Liver (tissue), 9 donors: Measurements from ENCODE around the gene FAM228A. TPM values are rescaled to one million over a fixed set of nuclear protein-coding genes. Genes with fewer than 3 reads are reported as not detected.
"Not testable (repeated sequence)": the region's sequence is repeated elsewhere in the genome, so short reads cannot be mapped to it uniquely, and the experiment has no call there.

Experiments
- DNase-seq: peaks from one replicate; pipeline ENCODE4 v3.0.0-alpha.2; 2017; ENCODE audit warnings: low spot score
- H3K27ac ChIP-seq, 2 donors: one replicate each; pipeline ENCODE4 v1.7.0; 2013; ENCODE audit warnings: inconsistent platforms in 2 of 2, low read length in 2 of 2, control low read depth in 1 of 2, low read depth in 1 of 2, mild to moderate bottlenecking in 1 of 2
- H3K27me3 ChIP-seq, 4 donors: one replicate each; pipeline versions ENCODE4 v1.6.1 to v1.7.0; 2013; ENCODE audit warnings: low read length in 3 of 4, inconsistent platforms in 1 of 4, mild to moderate bottlenecking in 1 of 4, moderate library complexity in 1 of 4; ENCODE audit not compliant: control insufficient read depth in 4 of 4, insufficient read depth in 4 of 4
- H3K36me3 ChIP-seq, 4 donors: one replicate each; pipeline versions ENCODE4 v1.6.1 to v1.7.0; 2013; ENCODE audit warnings: low read length in 3 of 4, mild to moderate bottlenecking in 3 of 4, low read depth in 1 of 4, moderate library complexity in 1 of 4; ENCODE audit not compliant: control insufficient read depth in 4 of 4, insufficient read depth in 3 of 4
- H3K4me1 ChIP-seq, 4 donors: one replicate each; pipeline versions ENCODE4 v1.6.1 to v1.7.0; 2013; ENCODE audit warnings: low read length in 3 of 4, mild to moderate bottlenecking in 3 of 4, moderate library complexity in 1 of 4; ENCODE audit not compliant: control insufficient read depth in 4 of 4, insufficient read depth in 4 of 4
- H3K4me3 ChIP-seq, 3 donors: one replicate each; pipeline versions ENCODE4 v1.6.1 to v1.7.0; 2013; ENCODE audit warnings: low read length in 3 of 3, control low read depth in 1 of 3, low read depth in 1 of 3, mild to moderate bottlenecking in 1 of 3
- H3K9ac ChIP-seq, 2 donors: one replicate each; pipeline ENCODE4 v1.7.0; 2013; ENCODE audit warnings: low read length in 2 of 2, mild to moderate bottlenecking in 2 of 2, moderate library complexity in 2 of 2, control low read depth in 1 of 2, low read depth in 1 of 2
- H3K9me3 ChIP-seq, 4 donors: one replicate each; pipeline versions ENCODE4 v1.6.1 to v1.7.0; 2013; ENCODE audit warnings: low read length in 3 of 4; ENCODE audit not compliant: control insufficient read depth in 4 of 4
- ATF3 ChIP-seq: IDR thresholded peaks from 2 replicates; pipeline ENCODE4 v1.6.1; 2016; ENCODE audit warnings: antibody characterized with exemption
- CTCF ChIP-seq: fragments of 150-350 bp; IDR thresholded peaks from 2 replicates; pipeline ENCODE4 v1.5.1; 2017; ENCODE audit warnings: improper control_type of control experiment, low read depth, low read length; ENCODE audit not compliant: missing input control
- EGR1 ChIP-seq, 2 donors: IDR thresholded peaks; 2 replicates each; pipeline ENCODE4 v1.6.1; 2016 to 2018; ENCODE audit warnings: antibody characterized with exemption in 2 of 2, low read depth in 2 of 2
- GABPA ChIP-seq, 2 donors: IDR thresholded peaks in 1 of 2; conservative IDR thresholded peaks in 1 of 2; 2 replicates each; pipeline ENCODE4 v1.6.1; 2016; ENCODE audit warnings: antibody characterized with exemption in 2 of 2, mild to moderate bottlenecking in 1 of 2, moderate library complexity in 1 of 2
- HNF4A ChIP-seq, 2 donors: conservative IDR thresholded peaks; 2 replicates each; pipeline ENCODE4 v1.6.1; 2016; ENCODE audit warnings: antibody characterized with exemption in 2 of 2, mild to moderate bottlenecking in 2 of 2
- HNF4G ChIP-seq: IDR thresholded peaks from 2 replicates; pipeline ENCODE4 v1.6.1; 2016; ENCODE audit warnings: antibody characterized with exemption
- JUND ChIP-seq, 2 donors: IDR thresholded peaks; 2 replicates each; pipeline ENCODE4 v1.6.1; 2016; ENCODE audit warnings: antibody characterized with exemption in 2 of 2
- MAX ChIP-seq: IDR thresholded peaks from 2 replicates; pipeline ENCODE4 v1.6.1; 2016; ENCODE audit warnings: antibody characterized with exemption
- NR2F2 ChIP-seq: IDR thresholded peaks from 2 replicates; pipeline ENCODE4 v1.6.1; 2016; ENCODE audit warnings: antibody characterized with exemption
- RAD21 ChIP-seq, 2 donors: IDR thresholded peaks; 2 replicates each; pipeline ENCODE4 v1.6.1; 2016; ENCODE audit warnings: antibody characterized with exemption in 2 of 2, mild to moderate bottlenecking in 2 of 2
- REST ChIP-seq: IDR thresholded peaks from 2 replicates; pipeline ENCODE4 v1.6.1; 2016; ENCODE audit warnings: antibody characterized with exemption, mild to moderate bottlenecking
- RXRA ChIP-seq, 2 donors: IDR thresholded peaks; 2 replicates each; pipeline ENCODE4 v1.6.1; 2017 to 2018; ENCODE audit warnings: antibody characterized with exemption in 2 of 2, mild to moderate bottlenecking in 1 of 2
- SP1 ChIP-seq: IDR thresholded peaks from 2 replicates; pipeline ENCODE4 v1.6.1; 2018; ENCODE audit warnings: antibody characterized with exemption, mild to moderate bottlenecking
- TAF1 ChIP-seq: conservative IDR thresholded peaks from 2 replicates; pipeline ENCODE4 v1.6.1; 2016; ENCODE audit warnings: antibody characterized with exemption, mild to moderate bottlenecking
- YY1 ChIP-seq: IDR thresholded peaks from 2 replicates; pipeline ENCODE4 v1.6.1; 2016; ENCODE audit warnings: antibody characterized with exemption, mild to moderate bottlenecking
- ZBTB33 ChIP-seq: IDR thresholded peaks from 2 replicates; pipeline ENCODE4 v1.6.1; 2016; ENCODE audit warnings: antibody characterized with exemption
- WGBS: extraction: QIAGEN DNeasy Blood & Tissue Kit; methylation state at CpG from one replicate; pipeline ENCODE4 v1.1.7; 2013; 5-methylcytosine and 5-hydroxymethylcytosine counted together
- polyA plus RNA-seq, 2 donors: library from polyadenylated mRNA; stranded (reverse) in 1 of 2; unstranded in 1 of 2; fragments of 200-250 nt in 1 of 2; fragments of >200 nt in 1 of 2; fragmentation: Nextera tagmentation in 1 of 2; extraction: Ambion mirVana in 1 of 2; gene quantifications; one replicate each; pipeline versions ENCODE4 v1.2.1 to v1.2.3, GENCODE V29; 2013 to 2015
- total RNA-seq, 2 donors: library from RNA; depleted of rRNA; stranded (reverse); fragments of >200 nt; gene quantifications; one replicate each; pipeline ENCODE4 v1.2.3, GENCODE V29; 2014
- donor health status: healthy.
- donor health status: healthy.
- donor health status: healthy.
- donor health status: healthy.
- donor health status: healthy.

The FAM228A gene
- total and polyA plus RNA-seq, 4 donors, result 0.05 to 0.32 (median 0.18) TPM

- 98% methylated on average over 3 of the region's 3 CpGs for WGBS
- H3K4me1 ChIP-seq, result no peaks in the 10 kb centered on the region
Observed at GRCh38 chr2:24132543-24132942, 42.3 kb upstream of the FAM228A start.

GRCh38 chr2:24140305-24140704 lies 34.5 kb upstream of the FAM228A start:
- H3K4me1 ChIP-seq, H3K27me3 ChIP-seq, H3K4me3 ChIP-seq, H3K9me3 ChIP-seq, H3K9ac ChIP-seq, DNase-seq, H3K27ac ChIP-seq, H3K36me3 ChIP-seq: not testable (repeated sequence)
- WGBS, result 94% methylated on average over 5 of the region's 5 CpGs

More at GRCh38 chr2:24132543-24132942, 42.3 kb upstream of the FAM228A start:
- DNase-seq, result no peak
- Histone ChIP-seq H3K27ac (no peak overlapping the region), H3K36me3 (no peaks in the 10 kb centered on the region), H3K9ac (no peak overlapping the region), H3K4me3 (no peak overlapping the region), H3K27me3 (no peaks in the 10 kb centered on the region), H3K9me3 (peaks cover 0 to 1% (median 0%) of the 10 kb centered on the region in 4 donors)
- no peak for TF ChIP-seq RXRA (IDR thresholded peaks at IDR 0.05)
- no peak for TF ChIP-seq ATF3
- no peak for TF ChIP-seq HNF4A (conservative IDR thresholded peaks at IDR 0.05)
- TF ChIP-seq SP1, result no peak
- no peak for TF ChIP-seq GABPA (IDR thresholded peaks at IDR 0.05 in 1 of 2, conservative IDR thresholded peaks at IDR 0.05 in 1 of 2)
- no peak for TF ChIP-seq TAF1
- TF ChIP-seq RAD21 (IDR thresholded peaks at IDR 0.05), result no peak
- no peak for TF ChIP-seq YY1
- TF ChIP-seq CTCF, result no peak
- no peak for TF ChIP-seq NR2F2
- TF ChIP-seq EGR1 (IDR thresholded peaks at IDR 0.05; ENCODE audit: low read depth in 2 of 2), result no peak
- TF ChIP-seq JUND (IDR thresholded peaks at IDR 0.05), result no peak
- TF ChIP-seq REST, result no peak
- no peak for TF ChIP-seq MAX
- TF ChIP-seq ZBTB33, result no peak
- no peak for TF ChIP-seq HNF4G
